ENCODE measurements around the gene ERBB3. TPM values are rescaled to one million over a fixed set of nuclear protein-coding genes. Genes with fewer than 3 reads are reported as not detected.
A peak's percentile ranks its signal among the peaks of the same experiment; 100 is the strongest.

Gene ERBB3
- total RNA-seq, 2 experiments from 2014 or later: 1.0 to 1.9 TPM

DNA sequence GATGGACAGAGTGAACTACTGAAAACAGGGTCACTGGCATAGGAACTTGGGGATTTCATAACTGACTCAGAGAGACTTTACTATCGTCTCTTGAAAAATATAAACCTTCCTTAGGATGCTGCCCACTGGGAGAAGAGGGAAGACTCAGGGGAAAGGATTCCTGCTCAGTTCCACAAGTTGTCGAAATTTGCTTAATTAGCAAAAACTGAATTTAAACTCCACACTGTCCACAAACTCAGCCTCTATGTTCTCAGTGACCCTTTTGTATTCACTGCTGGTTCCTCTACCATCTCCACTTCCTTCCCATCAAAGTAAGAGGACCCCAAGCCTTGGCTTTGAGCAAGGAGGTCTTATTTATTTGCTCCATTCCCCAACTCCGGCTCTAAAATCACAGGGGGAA, 65.3 kb downstream of the ERBB3 start:
- Mint-ChIP-seq H3K36me3 (ENCODE audit: low read depth) (peaks cover 32% of the 10 kb centered on the region), H3K9me3 (no peaks in the 10 kb centered on the region), H3K27me3 (ENCODE audit: low read depth) (no peaks in the 10 kb centered on the region), H3K4me1 (ENCODE audit: low read depth) (peaks cover 22% of the 10 kb centered on the region), H3K27ac (no peak overlapping the region), H3K4me3 (no peak overlapping the region)
- CTCF ChIA-PET: interaction anchor here (1.4 kb wide), 1 partner anchor 44 kb away, joined by 3 read pairs; the partner anchor contains the start of gene SMARCC2
- intact Hi-C loops (cut with micrococcal nuclease): no loop called here
- DNase-seq: no peak

DNA sequence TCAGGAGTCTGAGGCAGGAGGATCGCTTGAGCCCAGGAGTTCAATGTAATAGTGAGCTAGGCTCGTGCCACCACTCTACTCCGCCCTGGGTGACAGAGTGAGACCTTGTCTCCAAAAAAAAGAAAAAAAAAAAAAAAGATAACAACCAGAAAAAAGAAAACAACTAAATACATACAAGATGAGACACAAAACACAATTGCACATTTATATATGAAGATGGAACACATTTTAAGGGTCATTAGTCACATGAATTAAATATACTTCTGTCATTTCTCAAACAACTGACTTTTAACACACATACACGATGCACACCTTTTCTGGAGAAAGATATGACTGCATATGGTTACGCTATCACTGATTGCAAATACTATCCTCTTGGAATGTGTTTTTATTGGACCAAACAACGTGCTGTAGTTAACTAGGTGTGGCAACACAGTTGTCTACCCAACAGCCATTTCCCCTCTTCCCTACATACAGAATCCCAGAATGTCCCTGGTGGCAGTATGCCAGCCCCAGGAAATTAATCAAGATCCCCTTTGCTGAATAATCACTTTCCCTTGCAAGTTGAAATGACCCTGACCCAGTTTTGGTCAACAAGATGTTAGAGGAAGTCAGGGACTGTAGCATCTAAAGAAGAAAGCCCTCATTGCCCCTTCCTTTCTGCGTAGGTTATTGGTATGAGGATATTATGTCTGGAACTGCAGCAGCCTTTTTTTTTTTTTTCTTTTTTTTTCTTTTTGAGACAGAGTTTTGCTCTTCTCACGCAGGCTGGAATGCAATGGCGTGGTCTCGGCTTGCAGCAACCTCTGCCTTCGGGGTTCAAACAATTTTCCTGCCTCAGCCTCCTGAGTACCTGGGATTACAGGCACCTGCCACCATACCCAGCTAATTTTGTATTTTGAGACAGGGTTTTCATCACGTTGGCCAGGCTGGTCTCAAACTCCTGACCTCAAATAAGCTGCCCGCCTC, 66.8 kb downstream of the ERBB3 start:
- Mint-ChIP-seq H3K36me3 (ENCODE audit: low read depth) (peaks cover 24% of the 10 kb centered on the region), H3K4me3 (no peak overlapping the region), H3K4me1 (ENCODE audit: low read depth) (peaks cover 31% of the 10 kb centered on the region), H3K27me3 (ENCODE audit: low read depth) (no peaks in the 10 kb centered on the region), H3K9me3 (no peaks in the 10 kb centered on the region), H3K27ac (no peak overlapping the region)
- DNase-seq: no peak
- intact Hi-C loops (cut with micrococcal nuclease): no loop called here
- CTCF ChIA-PET: no interaction called here

DNA sequence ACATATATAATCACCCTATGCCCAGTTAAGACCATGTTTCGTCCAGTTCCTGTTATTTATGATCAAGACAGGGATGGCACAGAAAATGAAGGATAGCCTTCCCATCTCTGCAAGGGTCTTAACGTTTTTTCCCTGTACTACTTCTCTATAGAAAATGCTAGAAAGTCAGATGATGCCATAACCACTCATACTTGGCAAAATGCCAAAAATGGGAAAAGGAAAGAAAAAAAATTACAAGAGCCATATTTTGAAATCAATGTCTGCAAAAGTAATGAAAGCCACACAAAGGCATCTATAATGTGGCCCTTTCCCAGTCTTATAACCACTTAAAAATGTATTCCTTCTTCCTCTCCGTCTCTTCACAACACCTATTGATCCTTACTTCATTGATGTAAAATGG, 70.6 kb downstream of the ERBB3 start:
- Mint-ChIP-seq H3K4me1 (ENCODE audit: low read depth) (peaks cover 32% of the 10 kb centered on the region), H3K27ac (peak overlapping the region; percentile 98), H3K36me3 (ENCODE audit: low read depth) (peaks cover 7% of the 10 kb centered on the region), H3K27me3 (ENCODE audit: low read depth) (no peaks in the 10 kb centered on the region), H3K9me3 (no peaks in the 10 kb centered on the region), H3K4me3 (peak overlapping the region; percentile 84)
- CTCF ChIA-PET: interaction anchor here (0.6 to 1.3 kb wide), 5 partner anchors 13 to 413 kb away, joined by 3 to 7 read pairs (median 4); partner anchors contain the start of gene ESYT1
- intact Hi-C loops (cut with micrococcal nuclease): no loop called here
- no peak for DNase-seq

DNA sequence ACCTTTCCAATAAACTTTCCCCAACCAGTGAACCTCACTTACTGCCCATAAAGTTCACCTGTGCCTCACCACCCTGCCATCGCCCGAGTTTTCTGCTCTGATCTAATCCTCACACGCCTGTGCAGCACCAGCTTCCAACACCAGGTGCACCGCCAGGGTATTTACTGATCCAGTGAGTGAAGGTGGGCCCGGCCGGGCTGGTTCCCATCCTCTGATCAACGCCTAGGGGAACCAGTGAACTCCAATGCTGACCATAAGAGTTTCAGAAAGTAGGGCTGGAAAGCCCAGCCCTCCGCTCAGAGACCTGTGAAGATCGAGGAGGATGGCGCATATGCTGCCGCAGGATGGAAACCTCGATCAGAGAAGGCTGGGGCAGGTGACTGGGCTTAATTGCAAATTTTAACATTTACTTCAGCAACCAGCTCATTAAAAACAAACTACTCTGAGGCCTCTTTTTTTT, 71.7 kb downstream of the ERBB3 start:
- CTCF ChIA-PET: interaction anchor here (0.9 to 1.3 kb wide), 6 partner anchors 9 to 33 kb away, joined by 3 to 10 read pairs (median 4); partner anchors contain the start of gene ZC3H10
- H3K36me3 Mint-ChIP-seq (ENCODE audit: low read depth): peaks cover 9% of the 10 kb centered on the region

DNA sequence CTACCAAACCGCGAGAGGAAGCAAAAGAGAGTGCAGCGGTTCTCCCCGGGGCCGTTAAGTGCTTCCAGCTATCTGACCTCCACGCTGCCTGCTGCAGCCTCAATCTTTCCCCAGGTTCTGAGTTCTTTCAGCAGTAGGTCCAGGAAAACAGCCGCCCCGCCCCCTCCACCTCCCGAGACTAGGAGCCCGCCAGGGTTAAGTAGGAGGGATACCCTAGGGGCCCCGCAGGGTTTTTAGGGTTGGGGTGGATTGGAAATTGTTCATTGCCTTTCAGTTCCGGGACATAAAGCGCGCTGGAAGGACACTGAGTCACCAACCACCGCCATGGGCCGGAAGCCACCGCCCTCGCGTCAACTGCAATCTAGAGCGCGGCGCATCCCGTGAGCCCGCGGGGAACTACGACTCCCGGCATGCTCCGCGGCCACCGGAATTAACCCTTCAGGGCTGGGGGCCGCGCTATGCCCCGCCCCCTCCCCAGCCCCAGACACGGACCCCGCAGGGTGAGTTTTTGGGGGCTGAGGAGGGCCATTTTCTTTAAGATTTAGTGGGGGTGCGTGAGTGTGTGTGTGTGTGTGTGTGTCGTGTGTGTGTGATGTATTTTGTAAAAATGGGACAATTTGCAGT, 72.3 kb downstream of the ERBB3 start, which contains the start of gene MYL6B:
Gene MYL6B (plus strand): TSS at position 456 of the 624 bp plus-strand sequence. CDS start 1,332 bp downstream, outside the sequence.
- Mint-ChIP-seq H3K4me1 (ENCODE audit: low read depth) (peaks cover 35% of the 10 kb centered on the region), H3K4me3 (peak within 1 kb of the TSS; percentile 84), H3K36me3 (ENCODE audit: low read depth) (peaks cover 10% of the 10 kb centered on the region), H3K9me3 (no peaks in the 10 kb centered on the region), H3K27me3 (ENCODE audit: low read depth) (no peaks in the 10 kb centered on the region), H3K27ac (peak within 1 kb of the TSS; percentile 98)
- CTCF ChIA-PET: interaction anchor here (0.9 to 1.3 kb wide), 6 partner anchors 9 to 34 kb away, joined by 3 to 10 read pairs (median 4); partner anchors contain the start of gene ZC3H10
- intact Hi-C loops (cut with micrococcal nuclease): loop anchor here (1.0 to 2.0 kb wide), 6 partner anchors 8 to 179 kb away; partner anchors contain the start of genes NABP2, PA2G4 and ZC3H10
- DNase-seq: peak; percentile 98

More for the DNA sequence above, 71.7 kb downstream of the ERBB3 start:
- H3K27ac Mint-ChIP-seq: peak overlapping the region; percentile 98
- peaks cover 32% of the 10 kb centered on the region for H3K4me1 Mint-ChIP-seq (ENCODE audit: low read depth)
- intact Hi-C loops (cut with micrococcal nuclease): loop anchor here (1.0 to 2.0 kb wide), 6 partner anchors 9 to 178 kb away; partner anchors contain the start of genes NABP2, PA2G4 and ZC3H10
- H3K4me3 Mint-ChIP-seq: peak overlapping the region; percentile 84
- H3K27me3 Mint-ChIP-seq (ENCODE audit: low read depth): no peaks in the 10 kb centered on the region
- H3K9me3 Mint-ChIP-seq: no peaks in the 10 kb centered on the region
- peak; percentile 84 for DNase-seq

Other genes with a start within 250 kb of the ERBB3 start
- gene MMP19, start 237.2 kb upstream of the ERBB3 start, total RNA-seq: under 1 TPM in 1 of 2 experiments, not detected in 1; 0.10 TPM
- gene PYM1, start 152.3 kb upstream of the ERBB3 start, total RNA-seq: 10 to 100 TPM; 18.8 to 19.3 TPM
- gene DGKA, start 149.0 kb upstream of the ERBB3 start, total RNA-seq: 100 to 1,000 TPM; 285 to 331 TPM
- gene PMEL, start 114.1 kb upstream of the ERBB3 start, total RNA-seq: 1 to 10 TPM; 1.2 to 1.5 TPM
- 100 to 1,000 TPM; 121 to 126 TPM for gene CDK2, start 113.3 kb upstream of the ERBB3 start, total RNA-seq
- gene RAB5B, start 106.1 kb upstream of the ERBB3 start, total RNA-seq: 10 to 100 TPM; 33.2 to 35.7 TPM
- 1 to 10 TPM; 1.7 to 2.2 TPM for gene SUOX, start 82.9 kb upstream of the ERBB3 start, total RNA-seq
- 1 to 10 TPM; 7.5 to 8.2 TPM for gene IKZF4, start 59.1 kb upstream of the ERBB3 start, total RNA-seq
- 10 to 100 TPM; 31.0 to 37.3 TPM for gene RPS26, start 38.2 kb upstream of the ERBB3 start, total RNA-seq
- gene PA2G4, start 24.4 kb downstream of the ERBB3 start, total RNA-seq: 100 to 1,000 TPM; 398 to 411 TPM
- gene RPL41, start 36.5 kb downstream of the ERBB3 start, total RNA-seq: 1,000 to 10,000 TPM; 5,971 to 6,299 TPM
- gene ZC3H10, start 38.1 kb downstream of the ERBB3 start, total RNA-seq: 1 to 10 TPM; 6.4 to 6.6 TPM
- gene ESYT1, start 48.1 kb downstream of the ERBB3 start, total RNA-seq: 10 to 100 TPM; 87.4 to 88.9 TPM
- gene MYL6B, start 72.4 kb downstream of the ERBB3 start, total RNA-seq: 10 to 100 TPM; 49.2 to 57.5 TPM
- gene MYL6, start 78.2 kb downstream of the ERBB3 start, total RNA-seq: 100 to 1,000 TPM; 841 to 868 TPM
- 10 to 100 TPM; 75.8 to 79.0 TPM for gene SMARCC2, start 109.3 kb downstream of the ERBB3 start, total RNA-seq
- 10 to 100 TPM; 26.0 TPM for gene RNF41, start 141.8 kb downstream of the ERBB3 start, total RNA-seq
- gene NABP2, start 144.2 kb downstream of the ERBB3 start, total RNA-seq: 10 to 100 TPM; 57.4 to 59.0 TPM
- 1 to 10 TPM in 1 of 2 experiments, under 1 TPM in 1; 0.98 to 1.8 TPM for gene SLC39A5, start 149.9 kb downstream of the ERBB3 start, total RNA-seq
- gene ANKRD52, start 178.2 kb downstream of the ERBB3 start, total RNA-seq: 10 to 100 TPM; 23.6 to 25.6 TPM
- 1 to 10 TPM; 3.5 to 6.1 TPM for gene COQ10A, start 186.8 kb downstream of the ERBB3 start, total RNA-seq
- 100 to 1,000 TPM; 330 to 336 TPM for gene CS, start 220.2 kb downstream of the ERBB3 start, total RNA-seq
- 10 to 100 TPM; 47.5 to 57.3 TPM for gene CNPY2, start 235.8 kb downstream of the ERBB3 start, total RNA-seq